NCI-H1694 (cell line): ENCODE data around the gene TMEM163.

Source experiments
- DNase-seq: peaks from one replicate; lab custom pipeline; 2025; lab: John Stamatoyannopoulos, UW

TMEM163 gene

DNA sequence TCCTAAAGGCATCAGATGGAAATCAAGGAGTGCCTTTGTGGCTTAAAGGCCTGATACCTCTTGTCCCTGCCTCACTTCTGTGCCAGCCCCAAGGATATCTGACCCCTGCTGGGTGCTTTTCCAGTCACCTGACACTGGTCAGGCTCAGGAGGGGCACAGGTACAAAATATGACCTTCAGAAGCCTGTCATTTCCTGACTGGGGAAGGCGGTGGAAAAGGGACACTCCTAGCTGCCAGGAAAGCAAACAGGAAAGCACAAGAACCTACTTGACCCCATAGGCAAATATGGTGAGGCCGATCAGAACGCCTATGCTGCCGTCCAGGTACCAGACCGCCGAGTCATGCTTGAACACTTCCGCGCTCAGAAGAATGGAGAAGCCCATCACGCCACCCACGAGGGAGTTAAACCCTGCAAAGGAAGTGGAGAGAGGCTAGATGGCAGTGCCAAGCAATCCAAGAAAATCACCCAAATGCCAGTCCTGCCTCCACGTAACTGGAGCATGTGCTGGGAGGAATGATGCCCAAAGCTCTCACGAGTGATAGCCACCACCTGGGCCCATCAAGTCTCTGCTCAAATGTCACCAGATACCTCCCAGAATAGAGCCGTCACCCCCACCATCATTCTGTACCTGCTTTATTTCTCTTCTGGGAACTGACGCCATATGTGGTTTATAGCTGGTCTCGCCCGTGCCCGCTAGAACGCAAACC is 260.9 kb downstream of the TMEM163 start:
- no peak for DNase-seq

GRCh38 chr2:134457353-134457752 is 261.4 kb downstream of the TMEM163 start:
- no peak for DNase-seq

GRCh38 chr2:134455426-134455825 is 263.4 kb downstream of the TMEM163 start:
- DNase-seq, result no peak

DNA sequence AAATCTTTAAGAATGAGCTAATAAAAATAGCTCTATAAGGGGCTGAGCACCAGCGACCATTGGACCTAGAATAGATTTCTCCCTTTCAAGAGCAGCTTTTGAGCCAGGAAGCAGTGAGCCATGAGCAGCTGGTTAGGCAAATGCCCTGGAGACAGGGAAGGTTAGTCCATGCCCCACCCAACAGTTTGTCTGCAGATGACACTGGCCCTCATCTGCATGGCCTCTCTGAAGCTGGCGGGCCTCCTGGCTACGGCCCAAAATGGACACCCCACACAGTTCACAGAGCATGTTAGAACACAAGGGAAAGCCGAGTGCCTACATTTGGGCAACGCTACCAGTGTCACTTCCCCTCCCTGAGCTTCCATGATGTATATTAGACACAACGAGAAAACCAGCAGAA is 263.9 kb downstream of the TMEM163 start:
- no peak for DNase-seq

DNA sequence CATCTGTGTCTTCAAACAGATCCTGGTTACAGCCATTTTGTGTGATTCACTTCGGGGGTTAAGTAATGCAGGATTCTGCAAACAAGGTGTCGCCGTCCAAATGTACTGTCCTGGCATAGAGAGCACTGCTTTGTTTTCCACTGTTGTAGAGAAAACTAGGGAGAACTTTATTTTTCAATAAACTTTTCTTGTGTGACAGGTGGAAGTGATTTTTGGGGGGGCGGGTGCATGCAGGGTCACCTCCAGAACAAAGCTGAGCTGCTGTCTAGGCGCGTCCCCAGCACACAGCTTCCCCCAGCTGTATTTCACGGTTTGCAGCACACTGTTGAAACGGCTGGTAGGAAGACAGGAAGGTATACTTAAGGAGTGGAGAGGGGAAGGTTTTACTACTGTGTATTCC is 264.4 kb downstream of the TMEM163 start:
- DNase-seq, result no peak

DNA sequence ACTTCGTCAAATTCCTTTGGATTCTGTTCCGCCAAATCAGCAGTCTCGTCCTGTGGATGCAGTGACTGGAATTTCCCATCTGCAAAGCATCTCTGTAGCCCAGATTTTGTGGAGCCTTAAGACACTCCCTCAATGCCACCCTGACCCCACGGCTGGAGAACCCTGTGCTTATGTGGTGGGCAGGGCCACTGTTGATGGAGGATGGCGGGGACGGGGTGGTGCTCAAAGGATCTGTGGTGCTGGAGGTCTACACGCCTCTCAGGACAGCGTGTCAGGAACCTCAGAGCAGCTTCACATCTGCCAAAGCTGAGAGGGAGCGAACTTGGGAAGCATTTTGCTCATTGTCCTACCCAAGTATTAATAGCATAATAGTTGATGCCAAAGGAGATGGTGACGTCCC is 264.8 kb downstream of the TMEM163 start:
- DNase-seq, result no peak

DNA sequence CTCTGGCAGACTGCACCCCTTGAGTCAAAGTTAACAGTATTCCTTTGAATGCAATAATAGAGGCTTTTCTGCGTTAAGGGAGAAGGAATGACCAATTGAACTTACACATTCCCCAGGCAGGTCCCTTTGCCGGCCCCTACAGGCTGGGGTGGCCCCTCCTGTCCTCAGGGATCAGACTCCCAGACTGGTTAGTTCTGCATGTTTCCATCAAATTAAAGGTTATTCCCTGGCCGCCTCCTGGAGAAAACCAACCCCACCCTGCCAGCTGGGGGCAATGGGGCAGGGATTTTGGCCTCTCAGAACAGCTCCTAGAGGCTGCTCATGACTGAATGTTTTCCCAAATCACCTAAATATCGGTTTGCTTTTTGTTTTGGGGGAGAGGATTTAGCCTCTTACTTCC is 265.3 kb downstream of the TMEM163 start:
- no peak for DNase-seq

DNA sequence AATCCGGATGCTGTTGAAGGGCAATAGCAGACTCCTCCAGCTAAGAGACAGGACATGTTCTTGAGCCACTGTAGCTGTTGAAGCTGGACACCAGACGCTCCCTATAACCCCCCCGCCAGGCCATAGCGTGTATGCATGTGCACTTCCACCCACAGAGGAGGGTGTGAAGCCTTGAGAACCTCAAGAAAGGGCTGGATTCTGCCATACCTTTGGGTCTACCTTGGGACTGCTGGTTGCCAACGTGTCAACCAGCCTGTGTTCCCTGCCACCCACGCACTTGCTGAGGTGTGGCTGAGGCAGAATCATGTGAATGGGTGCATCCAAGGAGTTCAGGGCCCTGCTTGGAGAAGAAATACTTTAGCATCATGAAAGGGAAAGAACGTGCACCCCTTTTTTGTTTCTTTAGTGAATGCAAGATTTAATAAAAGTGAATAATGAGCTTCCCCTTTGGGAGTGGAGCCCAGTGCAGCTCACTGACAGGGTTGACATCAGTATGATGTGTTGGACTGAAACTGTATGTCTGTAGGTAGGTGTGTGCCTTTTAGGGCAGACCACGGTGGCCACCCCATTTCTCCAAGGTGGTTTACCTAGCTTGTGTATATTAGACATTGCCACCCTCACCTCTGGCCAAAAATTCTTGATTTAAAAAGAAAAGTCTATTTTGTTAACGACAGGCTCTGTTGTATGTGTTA is 266.6 kb downstream of the TMEM163 start:
- DNase-seq, result no peak

- no peak for DNase-seq
Observed at GRCh38 chr2:134451347-134451630, 267.5 kb downstream of the TMEM163 start.

- no peak for DNase-seq
Observed at GRCh38 chr2:134449751-134450513, 268.9 kb downstream of the TMEM163 start.

GRCh38 chr2:134449157-134449556 is 269.6 kb downstream of the TMEM163 start:
- no peak for DNase-seq

GRCh38 chr2:134448650-134449049 is 270.1 kb downstream of the TMEM163 start:
- DNase-seq, result no peak

DNA sequence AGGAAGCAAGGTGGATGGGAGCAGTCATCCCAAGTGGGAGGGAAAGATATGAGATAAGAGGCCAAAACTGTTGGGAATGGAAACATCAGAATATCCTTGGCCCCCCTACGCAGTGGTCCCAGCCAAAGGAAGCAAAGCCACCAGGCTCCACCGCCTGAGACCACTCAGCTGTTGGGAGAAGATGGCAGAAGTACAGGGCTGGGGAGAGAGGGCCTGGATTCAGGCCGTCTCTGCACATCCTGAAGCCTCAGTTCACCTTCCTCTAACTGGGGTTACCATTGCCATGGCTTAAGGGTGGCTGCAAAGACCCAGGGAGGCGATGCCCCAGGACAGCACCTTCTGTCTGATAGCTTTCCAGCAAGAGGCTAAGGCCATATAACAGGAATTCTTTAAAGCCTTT is 271.1 kb downstream of the TMEM163 start:
- no peak for DNase-seq

- DNase-seq, result peak; percentile 95
Observed at GRCh38 chr2:134446383-134447017, 272.3 kb downstream of the TMEM163 start.

GRCh38 chr2:134445985-134446382 is 272.8 kb downstream of the TMEM163 start:
- no peak for DNase-seq

DNA sequence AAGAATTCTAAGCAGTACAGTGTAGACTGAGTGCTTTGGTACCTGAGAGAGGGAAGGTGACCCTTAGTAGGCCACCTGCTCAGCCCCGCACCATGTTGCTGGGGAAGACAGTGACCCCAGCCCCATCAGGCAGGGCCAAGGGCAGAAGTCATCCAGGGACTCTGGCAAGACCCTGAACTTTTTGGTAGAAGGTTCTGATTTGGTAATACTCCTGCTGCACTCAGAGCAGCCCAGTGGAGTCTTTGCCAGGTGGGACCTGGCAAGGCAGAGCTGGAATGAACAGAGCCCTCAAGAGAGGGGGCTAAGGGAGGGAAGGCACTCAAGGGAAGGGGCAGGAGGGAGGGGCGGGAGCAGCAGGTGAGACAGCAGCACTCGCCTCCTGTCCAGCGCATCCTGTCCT is 273.7 kb downstream of the TMEM163 start:
- DNase-seq, result no peak

- DNase-seq, result no peak
Observed at GRCh38 chr2:134443814-134444480, 274.9 kb downstream of the TMEM163 start.

- DNase-seq, result no peak
Observed at GRCh38 chr2:134441153-134441863, 277.5 kb downstream of the TMEM163 start.

- DNase-seq, result no peak
Observed at GRCh38 chr2:134440336-134440909, 278.4 kb downstream of the TMEM163 start.

DNA sequence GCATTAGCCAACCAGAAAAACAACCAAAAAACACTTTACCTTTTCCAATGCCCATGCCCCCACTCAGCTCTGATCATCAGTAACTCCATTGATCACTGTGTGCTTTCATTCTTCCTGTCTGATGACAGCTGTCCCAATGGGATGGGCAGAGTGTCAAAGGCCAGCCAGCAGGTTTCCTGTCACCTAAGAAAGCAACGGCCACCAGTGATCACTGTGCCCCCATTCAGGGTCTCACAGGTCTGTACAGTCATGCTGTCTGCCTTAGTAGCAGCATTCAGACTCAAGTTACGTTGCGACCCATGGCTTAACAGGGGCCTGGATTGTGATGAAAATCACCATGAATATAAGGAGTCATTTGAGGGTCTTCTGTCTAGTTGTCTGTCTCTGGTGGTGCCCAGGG is 280.4 kb downstream of the TMEM163 start:
- DNase-seq, result no peak

DNA sequence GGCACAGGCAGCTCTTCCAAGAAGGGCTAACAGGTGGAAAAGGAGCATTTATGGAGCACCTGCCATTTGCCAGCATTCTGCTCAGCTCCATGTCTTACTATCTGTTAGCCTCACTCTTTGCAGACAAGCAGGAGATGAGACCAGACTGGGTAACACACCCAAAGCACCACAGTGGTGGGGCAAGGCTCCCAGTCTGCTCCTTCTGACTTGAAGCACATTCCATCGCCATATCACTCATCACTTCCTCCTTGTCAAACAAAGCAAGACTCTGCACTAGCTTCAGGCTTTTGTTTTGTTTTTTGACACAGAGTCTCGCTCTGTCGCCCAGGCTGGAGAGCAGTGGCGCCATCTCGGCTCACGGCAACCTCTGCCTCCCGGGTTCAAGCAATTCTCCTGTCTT is 282.1 kb downstream of the TMEM163 start:
- DNase-seq, result no peak
